Stomach (tissue), 4 donors: ENCODE measurements around the gene TIMM21.

Source experiments
- EP300 ChIP-seq: sonication (generic); formaldehyde crosslinking; IDR thresholded peaks from one replicate; pipeline ENCODE4 v1.6.1; 2017; ENCODE audit warnings: antibody characterized with exemption
- TF ChIP-seq, protein P1 (sequence below), 7 experiments: fragments of 450-650 bp in 4 of 7; fragments of 200-600 bp in 3 of 7; sonication (generic) in 3 of 7; IDR thresholded peaks; one replicate each; pipeline ENCODE4 v1.5.1; 2016 to 2019; ENCODE audit warnings: antibody characterized with exemption in 7 of 7, control low read depth in 2 of 7, mild to moderate bottlenecking in 1 of 7

DNA sequence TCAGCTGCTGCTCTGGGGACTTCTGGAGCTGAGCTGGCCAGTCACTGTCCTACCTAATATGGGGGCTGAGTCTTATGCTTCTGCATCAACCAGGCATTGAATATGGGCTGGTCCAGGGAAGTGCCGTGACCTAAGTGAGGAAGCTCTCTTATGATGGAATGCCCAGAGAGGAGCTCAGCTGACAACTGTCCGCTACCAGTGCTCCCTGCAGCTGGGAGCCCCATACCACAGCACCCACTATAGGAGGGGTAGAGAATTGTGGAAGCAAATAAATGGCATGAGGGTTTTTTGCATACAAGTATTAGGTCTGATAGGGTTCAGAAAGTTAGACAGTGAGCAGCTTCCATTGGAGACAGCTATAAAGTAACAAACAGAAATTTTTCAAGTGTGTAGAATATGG is 4.5 kb downstream of the TIMM21 start:
- no peak for TF ChIP-seq EP300
- TF ChIP-seq, protein P1, sequence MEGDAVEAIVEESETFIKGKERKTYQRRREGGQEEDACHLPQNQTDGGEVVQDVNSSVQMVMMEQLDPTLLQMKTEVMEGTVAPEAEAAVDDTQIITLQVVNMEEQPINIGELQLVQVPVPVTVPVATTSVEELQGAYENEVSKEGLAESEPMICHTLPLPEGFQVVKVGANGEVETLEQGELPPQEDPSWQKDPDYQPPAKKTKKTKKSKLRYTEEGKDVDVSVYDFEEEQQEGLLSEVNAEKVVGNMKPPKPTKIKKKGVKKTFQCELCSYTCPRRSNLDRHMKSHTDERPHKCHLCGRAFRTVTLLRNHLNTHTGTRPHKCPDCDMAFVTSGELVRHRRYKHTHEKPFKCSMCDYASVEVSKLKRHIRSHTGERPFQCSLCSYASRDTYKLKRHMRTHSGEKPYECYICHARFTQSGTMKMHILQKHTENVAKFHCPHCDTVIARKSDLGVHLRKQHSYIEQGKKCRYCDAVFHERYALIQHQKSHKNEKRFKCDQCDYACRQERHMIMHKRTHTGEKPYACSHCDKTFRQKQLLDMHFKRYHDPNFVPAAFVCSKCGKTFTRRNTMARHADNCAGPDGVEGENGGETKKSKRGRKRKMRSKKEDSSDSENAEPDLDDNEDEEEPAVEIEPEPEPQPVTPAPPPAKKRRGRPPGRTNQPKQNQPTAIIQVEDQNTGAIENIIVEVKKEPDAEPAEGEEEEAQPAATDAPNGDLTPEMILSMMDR (IDR thresholded peaks at IDR 0.05), result no peak
